GM12874 (cell line): ENCODE measurements around the gene MRPS33.

ENCODE experiments used
- CTCF ChIP-seq: IDR thresholded peaks from 2 replicates; pipeline ENCODE4 v1.5.1; 2011; ENCODE audit warnings: low read depth, mild to moderate bottlenecking, control low read depth, low read length, moderate library complexity; ENCODE audit not compliant: insufficient read depth

Gene MRPS33

GRCh38 chr7:140961117-140961516, 53.6 kb downstream of the MRPS33 start:
- TF ChIP-seq CTCF, result no peak
